HG03095 (cell line): ENCODE measurements around the gene COL6A2.

Experiments
- ATAC-seq: cut with Tn5 transposase; IDR thresholded peaks from one replicate; pipeline ENCODE4 v1.9.1; 2021; ENCODE audit warnings: moderate library complexity; ENCODE audit not compliant: unreplicated experiment

The COL6A2 gene

GRCh38 chr21:46112725-46113215 is 14.9 kb downstream of the COL6A2 start:
- ATAC-seq, result no peak

GRCh38 chr21:46113497-46114176 is 15.7 kb downstream of the COL6A2 start:
- no peak for ATAC-seq

GRCh38 chr21:46114963-46115362 is 17.1 kb downstream of the COL6A2 start:
- no peak for ATAC-seq

GRCh38 chr21:46115441-46116188 is 17.7 kb downstream of the COL6A2 start:
- no peak for ATAC-seq

- no peak for ATAC-seq
These were observed 18.4 kb downstream of the COL6A2 start for GRCh38 chr21:46116189-46116775.

- no peak for ATAC-seq
These were observed 19.1 kb downstream of the COL6A2 start for GRCh38 chr21:46116776-46117585.

- ATAC-seq, result no peak
These were observed 19.8 kb downstream of the COL6A2 start for GRCh38 chr21:46117586-46118315.

GRCh38 chr21:46118316-46119143 is 20.6 kb downstream of the COL6A2 start:
- ATAC-seq, result no peak

GRCh38 chr21:46119144-46119636 is 21.3 kb downstream of the COL6A2 start:
- ATAC-seq, result no peak

GRCh38 chr21:46119637-46120271 is 21.8 kb downstream of the COL6A2 start:
- no peak for ATAC-seq

- no peak for ATAC-seq
These were observed 22.7 kb downstream of the COL6A2 start for GRCh38 chr21:46120301-46121285.

- no peak for ATAC-seq
These were observed 23.6 kb downstream of the COL6A2 start for GRCh38 chr21:46121286-46122221.

- no peak for ATAC-seq
These were observed 24.3 kb downstream of the COL6A2 start for GRCh38 chr21:46122237-46122671.

GRCh38 chr21:46122758-46123683 is 25.1 kb downstream of the COL6A2 start:
- no peak for ATAC-seq

GRCh38 chr21:46124083-46124925 is 26.4 kb downstream of the COL6A2 start:
- ATAC-seq, result no peak
